B cell (primary cell): ENCODE results near the gene NT5DC2. TPM values are rescaled to one million over a fixed set of nuclear protein-coding genes. Genes with fewer than 3 reads are reported as not detected.

Experiments used
- ATAC-seq: fragments of 200-7000 bp; cut with Tn5 transposase; one replicate; pipeline ENCODE4 v1.10.0; 2021; ENCODE audit warnings: low read depth, mild to moderate bottlenecking, moderate number of reproducible peaks, moderate library complexity
- CTCF ChIA-PET: fragments of 350-600 bp; sonication (Branson Sonifier 250); formaldehyde crosslinking; loops from one replicate; lab custom pipeline; 2021; ENCODE audit warnings: antibody characterized with exemption, inconsistent platforms; lab: Charles Lee
- POLR2A ChIA-PET: fragments of 350-600 bp; sonication (Branson Sonifier 250); formaldehyde crosslinking; loops from one replicate; lab custom pipeline; 2021; ENCODE audit warnings: antibody characterized with exemption; lab: Charles Lee
- DNase-seq: peaks from one replicate; pipeline ENCODE4 v3.0.0; 2013
- H2AFZ ChIP-seq: 2 replicates; pipeline ENCODE4 v1.6.1; 2012; ENCODE audit warnings: mild to moderate bottlenecking, low read depth, low read length; ENCODE audit not compliant: insufficient read depth, poor library complexity, severe bottlenecking
- H3K27ac ChIP-seq, 2 donors: 1 replicate in 1 of 2; 2 replicates in 1 of 2; pipeline ENCODE4 v1.5.1; 2012 to 2013; ENCODE audit warnings: low read length in 2 of 2, mild to moderate bottlenecking in 2 of 2, moderate library complexity in 1 of 2
- H3K27me3 ChIP-seq, 4 experiments: fragments of 200-600 bp in 1 of 4; sonication (generic) in 1 of 4; replicated peaks in 1 of 4; 1 replicate in 2 of 4; 2 replicates in 2 of 4; pipeline versions ENCODE4 v1.6.1 to v1.7.0; 2013 to 2016; ENCODE audit warnings: low read length in 3 of 4, mild to moderate bottlenecking in 2 of 4, mixed read lengths in 1 of 4, moderate library complexity in 1 of 4; ENCODE audit not compliant: insufficient read depth in 4 of 4, control insufficient read depth in 3 of 4; ENCODE audit errors: control extremely low read depth in 1 of 4
- H3K36me3 ChIP-seq, 2 experiments: replicated peaks in 1 of 2; 1 replicate in 1 of 2; 2 replicates in 1 of 2; pipeline versions ENCODE4 v1.6.1 to v1.7.1; 2013; ENCODE audit warnings: low read length in 1 of 2; ENCODE audit not compliant: insufficient read depth in 2 of 2, control insufficient read depth in 1 of 2; ENCODE audit errors: control extremely low read depth in 1 of 2, extremely low read depth in 1 of 2
- H3K4me1 ChIP-seq, 2 donors: fragments of 200-600 bp in 1 of 2; sonication (generic) in 1 of 2; 1 replicate in 1 of 2; 2 replicates in 1 of 2; pipeline versions ENCODE4 v1.5.1 to v1.6.1; 2013 to 2017; ENCODE audit warnings: low read length in 2 of 2; ENCODE audit not compliant: control insufficient read depth in 2 of 2, insufficient read depth in 2 of 2
- H3K4me2 ChIP-seq: replicated peaks from 2 replicates; pipeline ENCODE3; 2012; ENCODE audit warnings: mild to moderate bottlenecking, low read depth, low read length; ENCODE audit not compliant: poor library complexity, severe bottlenecking
- H3K4me3 ChIP-seq, 5 experiments: fragments of 200-600 bp in 1 of 5; sonication (generic) in 1 of 5; 1 replicate in 3 of 5; 2 replicates in 2 of 5; pipeline versions ENCODE4 v1.5.1 to v1.7.0; 2011 to 2016; ENCODE audit warnings: low read length in 4 of 5, mild to moderate bottlenecking in 4 of 5, low read depth in 2 of 5, control low read depth in 1 of 5, moderate library complexity in 1 of 5; ENCODE audit not compliant: insufficient read depth in 1 of 5; ENCODE audit errors: control extremely low read depth in 1 of 5, extremely low read depth in 1 of 5
- H3K79me2 ChIP-seq: fragments of 200-600 bp; sonication (generic); one replicate; pipeline ENCODE4 v1.6.0; 2016; ENCODE audit warnings: low read length; ENCODE audit not compliant: control insufficient read depth, insufficient read depth
- H3K9ac ChIP-seq: fragments of 200-600 bp; sonication (generic); 2 replicates; pipeline ENCODE4 v1.6.1; 2017; ENCODE audit warnings: mild to moderate bottlenecking, low read length, moderate library complexity
- H3K9me3 ChIP-seq, 3 donors: one replicate each; pipeline versions ENCODE4 v1.6.1 to v1.7.1; 2013; ENCODE audit warnings: low read length in 2 of 3; ENCODE audit not compliant: control insufficient read depth in 2 of 3, insufficient read depth in 1 of 3; ENCODE audit errors: control extremely low read depth in 1 of 3
- H4K20me1 ChIP-seq: 2 replicates; pipeline ENCODE4 v1.6.0; 2012; ENCODE audit warnings: mild to moderate bottlenecking, low read length; ENCODE audit not compliant: insufficient read depth, control insufficient read depth, poor library complexity, severe bottlenecking
- H3K27ac Mint-ChIP-seq: one replicate; pipeline ENCODE4 v1.8.0; 2021; ENCODE audit warnings: mixed read lengths
- H3K27me3 Mint-ChIP-seq: one replicate; pipeline ENCODE4 v1.8.0; 2021; ENCODE audit warnings: mixed read lengths
- H3K4me1 Mint-ChIP-seq: one replicate; pipeline ENCODE4 v1.8.0; 2021; ENCODE audit warnings: mixed read lengths
- H3K4me3 Mint-ChIP-seq: one replicate; pipeline ENCODE4 v1.8.0; 2021; ENCODE audit warnings: mixed read lengths
- H3K9me3 Mint-ChIP-seq: one replicate; pipeline ENCODE4 v1.8.0; 2022; ENCODE audit warnings: mixed read lengths; ENCODE audit not compliant: insufficient read depth
- EZH2 ChIP-seq: IDR thresholded peaks from 2 replicates; pipeline ENCODE4 v1.6.1; 2012; ENCODE audit warnings: borderline replicate concordance, low read depth, mild to moderate bottlenecking, moderate library complexity, low read length; ENCODE audit not compliant: insufficient read depth, poor library complexity, severe bottlenecking
- WGBS: methylation state at CpG from one replicate; pipeline ENCODE4 v1.1.5; 2013; ENCODE audit warnings: missing lambda C conversion rate; ENCODE audit not compliant: insufficient coverage; 5-methylcytosine and 5-hydroxymethylcytosine counted together
- intact Hi-C: fragments of 100-400 bp; cut with micrococcal nuclease; formaldehyde crosslinking; loops from one replicate; pipeline ENCODE4 v1.10.0; 2022
- polyA plus RNA-seq: library from polyadenylated mRNA; depleted of rRNA; stranded (reverse); fragments of >200 nt; gene quantifications from 2 replicates; pipeline ENCODE4 v1.2.3, GENCODE V29; 2012
- total RNA-seq, 2 donors: library from RNA; stranded (reverse); fragments of 120-200 nt in 1 of 2; gene quantifications; 1 replicate in 1 of 2; 2 replicates in 1 of 2; pipeline versions ENCODE4 v1.2.3 to v1.2.4, GENCODE V29; 2013 to 2022
- TF ChIP-seq, protein P1 (sequence below): fragments of 200-600 bp; IDR thresholded peaks from one replicate; pipeline ENCODE4 v1.8.0; 2022; ENCODE audit warnings: antibody characterized with exemption, mild to moderate bottlenecking

The NT5DC2 gene
- total and polyA plus RNA-seq, 2 donors (not counting 1 experiment from before 2014, with no cell fraction given): 11.2 to 11.9 TPM

- Mint-ChIP-seq H3K27ac (no peak overlapping the region), H3K9me3 (no peaks in the 10 kb centered on the region), H3K27me3 (no peaks in the 10 kb centered on the region), H3K4me1 (no peaks in the 10 kb centered on the region), H3K4me3 (no peak overlapping the region)
- ChIA-PET CTCF (no interaction called here), POLR2A (no interaction called here)
- no peaks in the 10 kb centered on the region for H3K79me2 ChIP-seq
- no peaks in the 10 kb centered on the region for H3K36me3 ChIP-seq
- no peak overlapping the region for H3K4me2 ChIP-seq
- ATAC-seq (no peak), DNase-seq (no peak)
- H3K4me1 ChIP-seq: no peaks in the 10 kb centered on the region
- TF ChIP-seq, protein P1, sequence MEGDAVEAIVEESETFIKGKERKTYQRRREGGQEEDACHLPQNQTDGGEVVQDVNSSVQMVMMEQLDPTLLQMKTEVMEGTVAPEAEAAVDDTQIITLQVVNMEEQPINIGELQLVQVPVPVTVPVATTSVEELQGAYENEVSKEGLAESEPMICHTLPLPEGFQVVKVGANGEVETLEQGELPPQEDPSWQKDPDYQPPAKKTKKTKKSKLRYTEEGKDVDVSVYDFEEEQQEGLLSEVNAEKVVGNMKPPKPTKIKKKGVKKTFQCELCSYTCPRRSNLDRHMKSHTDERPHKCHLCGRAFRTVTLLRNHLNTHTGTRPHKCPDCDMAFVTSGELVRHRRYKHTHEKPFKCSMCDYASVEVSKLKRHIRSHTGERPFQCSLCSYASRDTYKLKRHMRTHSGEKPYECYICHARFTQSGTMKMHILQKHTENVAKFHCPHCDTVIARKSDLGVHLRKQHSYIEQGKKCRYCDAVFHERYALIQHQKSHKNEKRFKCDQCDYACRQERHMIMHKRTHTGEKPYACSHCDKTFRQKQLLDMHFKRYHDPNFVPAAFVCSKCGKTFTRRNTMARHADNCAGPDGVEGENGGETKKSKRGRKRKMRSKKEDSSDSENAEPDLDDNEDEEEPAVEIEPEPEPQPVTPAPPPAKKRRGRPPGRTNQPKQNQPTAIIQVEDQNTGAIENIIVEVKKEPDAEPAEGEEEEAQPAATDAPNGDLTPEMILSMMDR: no peak
- WGBS: 96% methylated on average over 6 of the region's 7 CpGs
- H4K20me1 ChIP-seq: no peaks in the 10 kb centered on the region
- intact Hi-C loops: no loop called here
- H3K27ac ChIP-seq: no peak overlapping the region
- H3K9ac ChIP-seq: no peak overlapping the region
- H3K9me3 ChIP-seq: no peaks in the 10 kb centered on the region
- H3K27me3 ChIP-seq: no peaks in the 10 kb centered on the region
- H3K4me3 ChIP-seq: no peak overlapping the region
- no peak overlapping the region for H2AFZ ChIP-seq
These were observed 22.1 kb downstream of the NT5DC2 start for GRCh38 chr3:52511509-52511908.

DNA sequence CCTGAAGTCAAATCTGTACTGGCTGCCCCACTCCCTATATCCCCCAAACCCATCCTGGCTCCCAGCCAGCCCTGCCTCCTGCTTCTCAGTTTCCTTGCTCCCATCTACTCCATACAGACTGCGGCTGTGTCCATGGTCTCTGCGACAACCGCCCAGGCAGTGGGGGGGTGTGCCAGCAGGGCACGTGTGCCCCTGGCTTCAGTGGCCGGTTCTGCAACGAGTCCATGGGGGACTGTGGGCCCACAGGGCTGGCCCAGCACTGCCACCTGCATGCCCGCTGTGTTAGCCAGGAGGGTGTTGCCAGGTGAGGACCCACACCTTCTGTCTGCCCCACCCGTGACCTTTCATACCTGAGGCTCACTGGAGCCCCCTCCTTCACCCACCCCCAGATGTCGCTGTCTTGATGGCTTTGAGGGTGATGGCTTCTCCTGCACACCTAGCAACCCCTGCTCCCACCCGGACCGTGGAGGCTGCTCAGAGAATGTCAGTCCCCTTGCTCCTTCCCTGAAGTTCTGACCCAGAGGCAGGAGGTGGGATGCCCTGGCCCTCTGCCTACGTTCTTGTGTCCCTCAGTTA lies 23.8 kb downstream of the NT5DC2 start:
- Histone ChIP-seq H3K27me3 (no peaks in the 10 kb centered on the region), H3K36me3 (no peaks in the 10 kb centered on the region), H3K9ac (no peak overlapping the region), H3K4me1 (no peaks in the 10 kb centered on the region), H3K4me3 (no peak overlapping the region), H2AFZ (no peak overlapping the region), H3K79me2 (no peaks in the 10 kb centered on the region), H3K9me3 (no peaks in the 10 kb centered on the region), H4K20me1 (no peaks in the 10 kb centered on the region), H3K4me2 (no peak overlapping the region), H3K27ac (no peak overlapping the region)
- Mint-ChIP-seq H3K27ac (no peak overlapping the region), H3K4me3 (no peak overlapping the region), H3K4me1 (no peaks in the 10 kb centered on the region), H3K9me3 (no peaks in the 10 kb centered on the region), H3K27me3 (no peaks in the 10 kb centered on the region)
- WGBS: 91% methylated on average over 12 of the region's 12 CpGs
- POLR2A ChIA-PET: no interaction called here
- intact Hi-C loops: no loop called here
- CTCF ChIA-PET: no interaction called here
- ATAC-seq (no peak), DNase-seq (no peak)
- no peak for TF ChIP-seq EZH2
- TF ChIP-seq, protein P1: no peak
